GM21381 (cell line): ENCODE measurements around the gene TNNI3.

Source experiments
- ATAC-seq: cut with Tn5 transposase; IDR thresholded peaks from one replicate; pipeline ENCODE4 v1.9.1; 2021; ENCODE audit warnings: mild to moderate bottlenecking, moderate library complexity; ENCODE audit not compliant: unreplicated experiment

TNNI3 gene

DNA sequence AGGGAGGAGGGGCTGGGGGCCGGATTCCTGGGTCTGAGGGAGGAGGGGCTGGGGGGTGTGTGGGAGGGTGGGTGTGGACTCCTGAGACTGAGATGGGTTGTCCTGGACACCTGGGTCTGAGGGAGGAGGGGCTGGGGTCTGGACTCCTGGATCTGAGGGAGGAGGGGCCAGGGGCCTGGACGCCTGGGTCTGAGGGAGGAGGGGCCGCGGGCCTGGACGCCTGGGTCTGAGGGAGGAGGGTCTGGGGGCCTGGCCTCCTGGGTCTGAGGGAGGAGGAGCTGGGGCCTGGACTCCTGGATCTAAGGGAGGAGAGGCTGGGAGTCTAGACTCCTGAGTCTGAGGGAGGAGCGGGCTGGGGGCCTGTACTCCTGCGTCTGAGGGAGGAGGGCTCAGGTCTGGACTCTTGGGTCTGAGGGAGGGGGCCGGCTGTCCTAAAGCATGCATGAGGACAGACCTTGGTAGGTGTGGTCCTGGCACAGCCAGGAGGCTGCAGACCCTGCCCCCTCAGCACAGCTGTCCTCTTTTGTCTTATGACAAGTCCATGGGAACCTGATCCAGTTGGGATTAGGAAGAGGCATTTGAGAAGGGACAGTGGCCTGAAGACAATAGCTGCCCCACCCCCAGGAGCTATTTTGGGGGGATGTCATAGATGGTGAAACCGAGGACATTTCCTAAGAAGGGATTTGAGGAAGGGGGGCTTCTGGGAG lies 9.8 kb downstream of the TNNI3 start:
- no peak for ATAC-seq

DNA sequence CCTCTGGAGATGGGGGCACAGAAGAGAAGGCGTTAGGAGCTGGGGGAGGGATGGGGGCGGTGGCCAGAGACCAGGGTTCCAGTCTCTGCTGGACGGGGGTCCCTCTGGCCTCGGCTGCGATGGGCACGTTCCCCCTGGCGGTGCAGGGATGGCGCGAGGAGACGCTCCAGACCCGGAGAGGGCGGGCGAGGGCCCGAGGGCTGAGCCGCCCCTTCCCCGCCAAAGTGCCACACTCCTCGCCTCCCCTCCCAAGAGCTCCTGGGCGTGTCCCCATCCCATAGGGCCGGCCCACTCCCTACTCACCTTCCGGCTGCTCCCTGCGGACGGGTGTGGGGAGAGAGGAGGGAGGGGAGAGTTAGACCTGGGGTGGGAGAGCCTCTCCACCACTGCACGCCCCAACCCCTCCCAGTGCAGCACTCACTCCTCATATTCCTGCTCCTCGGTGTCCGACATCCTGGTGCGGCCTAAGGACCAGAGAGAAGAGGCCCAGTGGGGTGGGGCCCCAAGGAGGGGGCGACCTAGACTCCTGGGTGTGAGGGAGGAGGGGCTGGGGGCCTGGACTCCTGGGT lies 10.7 kb downstream of the TNNI3 start:
- no peak for ATAC-seq

DNA sequence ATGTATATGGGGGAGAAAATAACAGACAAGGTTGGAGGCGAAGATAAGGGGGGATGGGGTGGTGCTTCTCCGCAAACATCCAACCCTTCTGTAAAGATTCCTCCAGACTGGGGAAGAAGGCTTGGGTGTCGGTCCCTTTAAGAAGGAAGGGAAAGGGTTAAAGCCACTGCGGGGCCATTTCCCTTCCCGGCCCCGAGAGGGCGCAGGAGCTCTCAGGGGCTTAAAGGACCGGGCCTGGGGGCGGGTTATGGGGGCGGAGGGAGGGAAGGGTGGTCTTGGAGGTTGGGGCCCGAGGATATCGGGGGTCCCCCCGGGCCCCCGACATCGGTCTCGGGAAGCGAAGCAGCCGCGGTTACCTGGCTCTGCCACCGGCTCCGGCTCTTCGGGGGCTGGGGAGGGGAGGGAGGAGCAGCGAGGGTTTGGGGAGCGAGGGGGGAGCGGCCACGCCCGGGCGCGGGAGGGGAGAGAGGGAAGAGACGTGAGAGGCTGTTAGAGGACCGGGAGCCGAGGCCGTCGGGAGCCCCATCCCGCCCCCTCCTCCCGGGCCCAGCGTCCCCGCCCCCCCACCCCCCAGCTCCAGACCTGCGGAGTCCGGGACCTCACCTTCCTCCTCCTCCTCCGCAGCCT lies 11.3 kb downstream of the TNNI3 start:
- ATAC-seq, result no peak

DNA sequence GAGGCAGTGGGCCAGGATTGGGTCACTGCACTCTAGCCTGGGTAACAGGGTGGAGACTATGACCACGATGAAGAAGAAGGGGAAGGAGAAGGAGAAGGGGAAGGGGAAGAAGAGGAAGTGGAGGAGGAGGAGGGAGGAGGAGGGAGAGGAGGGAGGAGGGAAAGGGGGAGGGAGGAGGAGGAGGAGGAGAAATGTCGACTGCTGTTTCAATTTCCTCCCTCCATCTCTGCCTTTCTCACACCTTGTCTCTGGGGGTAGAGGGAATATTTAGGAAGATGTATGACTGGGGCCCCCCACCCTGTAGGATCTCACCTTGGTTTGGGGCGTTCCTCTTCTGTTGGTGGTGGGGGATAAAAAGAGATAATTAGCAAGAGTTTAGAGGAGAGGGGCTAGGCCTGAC lies 12.3 kb downstream of the TNNI3 start:
- no peak for ATAC-seq

DNA sequence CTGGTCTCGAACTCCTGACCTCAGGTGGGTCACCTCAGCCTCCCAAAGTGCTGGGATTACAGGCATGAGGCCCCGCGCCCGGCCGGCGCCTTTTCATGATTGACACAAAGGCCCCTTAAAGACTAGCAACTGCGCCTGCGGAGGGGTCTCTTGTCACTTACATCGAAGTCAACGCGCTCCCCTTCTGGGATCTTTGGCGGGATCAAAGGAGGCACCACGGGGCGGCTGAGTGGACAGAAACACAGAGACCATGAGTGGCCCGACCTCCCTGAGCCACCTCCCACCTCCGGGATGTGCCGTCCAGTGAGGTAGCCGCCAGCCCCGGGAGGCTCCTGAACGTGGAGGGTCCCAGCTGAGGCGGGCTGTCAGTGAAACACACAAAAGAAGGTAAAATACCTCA lies 15.8 kb downstream of the TNNI3 start:
- no peak for ATAC-seq

DNA sequence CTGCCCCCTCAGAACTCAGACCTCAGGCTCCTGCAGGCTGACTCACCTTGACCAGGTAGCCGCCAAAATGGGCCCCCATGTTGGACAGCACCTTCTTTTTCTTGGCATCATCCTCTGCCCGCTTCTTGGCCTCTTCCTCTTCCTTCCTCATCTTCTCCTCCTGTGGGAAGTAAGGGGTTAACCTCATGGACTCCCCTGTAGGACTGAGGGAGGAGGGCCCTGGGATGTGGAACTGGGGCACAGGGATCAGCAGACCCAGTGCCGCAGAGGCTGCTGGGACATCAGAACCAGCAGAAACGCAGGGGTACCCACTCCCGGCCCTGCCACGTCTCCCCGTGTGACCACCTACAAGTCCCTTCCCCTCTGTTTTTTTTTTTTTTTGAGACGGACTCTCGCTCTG lies 19.6 kb downstream of the TNNI3 start:
- ATAC-seq, result no peak

DNA sequence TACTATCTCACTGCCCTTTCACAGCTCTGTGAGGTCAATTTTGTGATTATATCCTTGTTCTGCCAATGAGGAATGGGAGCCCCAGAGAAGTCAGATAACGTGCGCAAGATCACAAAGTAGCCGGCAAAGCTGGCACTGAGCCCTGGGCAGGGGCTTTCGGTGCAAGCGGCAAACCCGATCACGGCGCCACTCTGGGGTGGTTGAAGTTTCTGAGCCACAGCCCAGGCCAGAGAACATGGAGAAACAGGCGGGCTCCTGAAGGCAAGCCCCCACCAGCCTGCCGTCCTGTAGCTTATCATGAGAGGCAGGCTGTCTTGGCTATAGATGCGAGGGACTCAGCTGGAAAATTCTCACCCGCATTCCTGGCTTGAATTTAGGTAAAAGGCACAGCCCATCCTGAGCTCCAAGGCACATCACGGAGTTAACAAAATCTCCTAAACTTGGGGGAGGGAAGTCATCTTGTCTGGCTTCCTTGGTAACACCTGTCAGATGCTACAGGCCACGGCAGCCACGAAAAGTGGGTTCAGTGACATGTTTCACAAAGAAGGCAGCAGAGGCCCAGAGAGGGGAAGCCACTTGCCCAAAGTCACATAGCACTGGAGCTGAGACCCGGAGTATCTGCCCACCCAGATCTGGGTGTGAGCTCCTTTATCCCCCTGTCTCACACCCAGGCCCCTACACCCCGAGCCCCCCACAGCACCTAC lies 21.0 kb downstream of the TNNI3 start:
- ATAC-seq, result no peak

DNA sequence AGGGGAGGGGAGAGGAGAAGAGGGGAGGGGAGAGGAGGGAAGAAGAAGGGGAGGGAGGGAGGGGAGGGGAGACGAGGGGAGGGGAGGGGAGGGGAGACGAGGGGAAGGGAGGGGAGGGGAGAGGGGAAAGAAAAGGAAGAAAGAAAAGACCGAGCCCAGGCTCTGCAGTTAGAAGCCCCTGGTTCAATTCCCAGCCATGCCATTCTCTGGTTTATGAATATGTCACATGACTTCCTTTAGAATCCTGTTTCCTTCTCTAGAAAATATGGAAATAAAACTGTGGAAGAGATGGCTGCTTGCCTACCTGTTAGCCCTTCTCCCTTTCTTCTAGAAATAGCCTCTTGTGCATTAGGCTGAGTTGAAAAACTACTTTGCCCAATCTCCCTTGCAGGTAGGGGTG lies 22.8 kb downstream of the TNNI3 start:
- ATAC-seq, result no peak

DNA sequence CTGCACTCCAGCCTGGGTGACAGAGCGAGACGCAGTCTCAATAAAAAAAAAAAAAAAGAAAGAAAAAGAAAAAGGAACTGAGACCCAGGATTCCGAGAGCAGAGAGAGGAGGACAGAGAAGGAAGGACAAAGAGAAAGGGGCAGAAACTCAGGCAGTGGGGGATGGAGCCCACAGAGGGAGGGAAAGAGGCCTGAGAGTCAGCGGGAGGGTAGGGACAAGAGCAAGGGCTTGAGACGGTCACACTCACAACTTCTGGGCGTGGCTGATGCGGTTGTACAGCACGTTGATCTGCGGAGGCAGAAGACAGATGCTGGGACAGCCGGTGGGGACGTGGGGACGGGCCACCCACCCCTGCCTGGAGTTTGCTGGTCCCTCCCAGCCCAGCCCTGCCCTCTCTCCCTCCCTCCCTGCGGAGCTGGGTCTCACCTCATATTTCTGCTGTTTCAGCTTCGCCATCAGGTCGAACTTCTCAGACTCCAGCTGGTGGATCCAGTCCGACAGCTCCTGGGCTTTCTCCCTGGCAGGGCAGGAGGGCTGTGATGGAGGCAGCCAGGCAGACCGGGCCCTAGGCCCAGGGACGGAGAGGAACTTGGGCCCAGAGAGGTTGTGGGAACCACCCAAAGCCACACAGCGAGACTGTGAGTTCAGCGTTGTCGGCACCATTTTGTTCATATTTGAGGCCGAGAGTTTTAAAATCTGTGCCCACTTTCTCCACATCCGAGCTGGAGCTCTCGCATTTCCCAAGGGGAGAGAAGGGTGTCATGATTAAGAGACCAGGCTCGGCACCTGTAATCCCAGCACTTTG lies 23.7 kb downstream of the TNNI3 start:
- ATAC-seq, result no peak

DNA sequence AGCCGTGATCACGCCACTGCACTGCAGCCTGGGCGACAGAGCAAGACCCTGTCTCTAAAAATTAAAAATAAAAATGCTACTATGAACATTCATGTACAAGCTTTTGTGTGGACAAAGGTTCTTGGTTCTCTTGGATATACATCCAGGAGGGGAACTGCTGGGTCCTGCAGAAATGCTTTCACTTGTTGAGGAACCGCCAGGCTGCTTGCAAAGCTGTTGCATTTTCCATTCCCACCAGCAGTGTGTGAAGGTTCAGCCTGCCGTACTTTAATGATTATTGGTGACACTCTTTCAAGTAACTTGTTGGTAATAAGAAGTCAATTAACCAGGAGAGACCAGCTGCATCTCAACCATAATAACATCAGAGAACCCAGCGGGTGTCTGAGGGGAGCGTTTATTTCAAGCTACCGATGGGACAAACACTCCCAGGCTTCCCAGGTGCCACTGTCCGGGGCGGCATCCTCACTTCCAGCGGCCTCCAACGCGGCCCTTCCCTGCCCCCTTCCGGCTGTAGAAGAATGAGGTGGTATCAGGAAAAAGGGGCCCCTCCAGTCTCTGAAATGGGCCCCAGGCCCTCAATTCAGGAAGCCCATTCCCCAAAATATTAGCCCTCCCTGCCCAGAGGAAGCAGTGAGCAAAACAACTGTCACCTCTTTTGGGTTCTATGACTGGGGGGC lies 24.9 kb downstream of the TNNI3 start:
- no peak for ATAC-seq

DNA sequence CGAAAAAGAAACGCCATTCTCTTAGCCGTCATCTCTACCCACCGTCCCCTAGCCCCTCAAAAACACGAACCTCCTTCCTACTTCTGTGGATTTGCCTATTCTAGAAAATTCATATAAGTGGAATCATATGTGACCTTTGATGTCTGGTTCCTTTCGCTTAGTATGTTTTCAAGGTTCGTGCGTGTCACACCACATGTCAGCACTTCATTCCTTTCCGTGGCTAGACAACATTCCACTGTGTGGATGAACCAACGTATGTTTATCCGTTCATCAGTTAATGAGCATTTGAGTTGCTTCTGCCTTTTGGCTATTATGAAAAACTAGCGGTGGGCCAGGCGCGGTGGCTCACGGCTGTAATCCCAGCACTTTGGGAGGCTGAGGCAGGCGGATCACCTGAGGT lies 26.1 kb downstream of the TNNI3 start:
- no peak for ATAC-seq

DNA sequence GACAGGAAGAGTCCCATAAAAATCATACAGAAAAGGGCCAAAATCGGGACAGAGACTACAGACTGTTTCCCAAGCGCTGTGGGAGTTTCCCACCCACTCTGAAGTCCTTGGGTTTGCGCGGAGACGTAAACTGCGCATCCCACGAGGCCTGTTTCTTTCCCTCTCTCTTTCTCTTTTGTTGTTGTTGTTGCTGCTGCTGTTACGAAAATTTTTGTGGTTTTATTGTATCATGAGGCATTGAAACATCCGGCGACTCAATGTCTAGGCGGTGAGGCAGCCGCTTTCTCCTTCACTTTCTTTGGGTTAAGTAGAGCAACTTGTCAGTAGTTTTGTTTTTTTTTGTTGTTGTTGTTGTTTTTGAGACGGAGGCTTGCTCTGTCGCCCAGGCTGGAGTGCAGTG lies 38.5 kb downstream of the TNNI3 start:
- ATAC-seq, result no peak

DNA sequence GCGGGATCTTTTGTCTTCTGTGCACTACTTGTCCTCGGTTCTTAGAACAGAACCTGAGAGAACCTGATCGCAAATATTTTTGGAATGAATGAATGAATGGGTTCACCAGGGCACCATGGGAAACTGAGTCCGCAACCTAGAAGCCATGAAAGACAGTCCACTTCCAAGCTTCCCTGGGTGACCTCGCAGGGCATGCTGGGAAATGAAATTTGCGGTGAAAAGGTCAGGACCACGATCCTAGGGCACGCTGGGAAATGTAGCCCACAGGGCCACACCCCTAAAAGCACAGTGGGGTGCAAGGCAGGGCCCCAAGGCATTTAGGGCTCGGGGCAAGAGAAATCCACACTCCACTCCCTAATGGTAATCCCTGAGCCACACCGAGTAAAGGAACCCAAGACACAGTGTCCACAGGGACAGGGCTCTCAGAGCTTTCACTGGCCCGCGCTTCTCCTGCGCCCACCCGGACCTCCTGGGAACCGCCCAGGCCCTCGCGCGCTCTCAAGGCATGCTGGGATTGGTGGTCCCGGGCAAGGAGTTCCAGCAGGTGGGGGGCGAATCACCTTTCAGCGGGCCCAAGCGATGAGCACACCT lies 39.0 kb downstream of the TNNI3 start:
- ATAC-seq, result no peak

DNA sequence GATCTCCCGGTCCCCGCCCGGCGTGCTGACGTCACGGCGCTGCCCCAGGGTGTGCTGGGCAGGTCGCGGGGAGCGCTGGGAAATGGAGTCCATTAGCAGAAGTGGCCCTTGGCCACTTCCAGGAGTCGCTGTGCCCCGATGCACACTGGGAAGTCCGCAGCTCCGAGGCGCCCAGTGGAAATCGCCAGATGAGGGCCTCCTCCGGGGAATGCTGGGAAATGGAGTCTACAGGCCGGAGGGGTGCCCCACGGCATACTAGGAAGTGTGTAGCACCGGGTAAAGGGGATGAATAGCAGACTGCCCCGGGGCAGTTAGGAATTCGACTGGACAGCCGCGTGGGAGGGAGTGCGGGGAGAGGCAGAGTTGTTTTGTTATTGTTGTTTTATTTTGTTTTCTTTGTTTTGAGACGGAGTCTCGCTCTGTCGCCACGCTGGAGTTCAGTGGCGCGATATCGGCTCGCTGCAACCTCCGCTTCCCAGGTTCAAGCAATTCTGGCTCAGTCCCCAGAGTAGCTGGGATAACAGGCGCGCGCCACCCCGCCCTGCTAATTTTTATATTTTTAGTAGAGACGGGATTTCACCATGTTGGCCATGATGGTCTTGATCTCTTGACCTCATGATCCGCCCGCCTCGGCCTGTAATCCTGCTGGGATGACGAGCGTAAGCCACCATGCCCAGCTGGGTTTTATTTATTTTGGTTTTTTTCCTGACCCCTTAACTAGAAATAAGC lies 39.7 kb downstream of the TNNI3 start:
- ATAC-seq, result peak; percentile 86

DNA sequence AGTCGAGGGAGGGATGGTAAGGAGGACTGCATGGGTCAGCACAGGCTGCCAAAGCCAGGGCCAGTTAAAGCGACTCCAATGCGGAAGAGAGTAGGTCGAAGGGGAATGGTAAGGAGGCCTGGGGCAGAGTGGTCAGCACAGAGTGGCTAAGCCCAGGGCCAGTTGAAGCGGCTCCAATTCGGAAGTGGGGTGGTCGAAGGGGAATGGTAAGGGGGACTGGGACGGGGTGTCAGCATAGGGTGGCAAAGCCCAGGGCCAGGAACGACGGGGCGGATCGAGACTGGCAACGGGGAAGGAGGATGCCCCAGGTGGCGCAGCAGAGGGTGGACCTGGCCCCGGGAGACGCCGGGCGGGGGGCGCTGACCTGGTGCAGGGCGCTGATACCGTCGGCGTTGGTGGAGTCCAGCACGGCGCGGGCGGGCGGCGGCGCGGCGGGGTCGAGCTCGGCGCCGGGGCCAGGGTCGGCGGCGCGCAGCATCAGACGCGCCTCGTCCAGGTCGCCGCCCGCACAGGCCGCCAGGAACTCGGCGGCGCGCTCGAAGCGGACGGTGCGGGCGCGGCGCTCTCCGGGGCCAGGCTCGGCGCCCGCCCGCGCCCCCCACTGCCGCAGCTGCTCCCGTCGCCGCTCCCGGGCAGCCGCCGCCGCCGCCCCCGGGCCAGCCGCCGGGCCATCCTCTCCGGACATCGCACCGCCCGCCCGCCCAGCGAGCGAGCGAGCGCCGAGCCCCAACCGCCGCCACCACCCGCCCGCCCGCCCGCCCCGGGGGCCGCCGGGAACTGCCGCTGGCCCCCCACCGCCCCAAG lies 40.5 kb downstream of the TNNI3 start, which contains the start of gene PPP1R12C:
Gene PPP1R12C (minus strand): TSS at position 779 of the 804 bp plus-strand sequence. CDS start 94 bp downstream, at position 685.
- ATAC-seq, result peak; percentile 13

DNA sequence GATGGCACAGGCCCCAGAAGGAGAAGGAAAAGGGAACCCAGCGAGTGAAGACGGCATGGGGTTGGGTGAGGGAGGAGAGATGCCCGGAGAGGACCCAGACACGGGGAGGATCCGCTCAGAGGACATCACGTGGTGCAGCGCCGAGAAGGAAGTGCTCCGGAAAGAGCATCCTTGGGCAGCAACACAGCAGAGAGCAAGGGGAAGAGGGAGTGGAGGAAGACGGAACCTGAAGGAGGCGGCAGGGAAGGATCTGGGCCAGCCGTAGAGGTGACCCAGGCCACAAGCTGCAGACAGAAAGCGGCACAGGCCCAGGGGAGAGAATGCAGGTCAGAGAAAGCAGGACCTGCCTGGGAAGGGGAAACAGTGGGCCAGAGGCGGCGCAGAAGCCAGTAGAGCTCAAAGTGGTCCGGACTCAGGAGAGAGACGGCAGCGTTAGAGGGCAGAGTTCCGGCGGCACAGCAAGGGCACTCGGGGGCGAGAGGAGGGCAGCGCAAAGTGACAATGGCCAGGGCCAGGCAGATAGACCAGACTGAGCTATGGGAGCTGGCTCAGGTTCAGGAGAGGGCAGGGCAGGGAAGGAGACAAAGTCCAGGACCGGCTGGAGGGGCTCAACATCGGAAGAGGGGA lies 41.2 kb downstream of the TNNI3 start:
- ATAC-seq, result peak; percentile 9

DNA sequence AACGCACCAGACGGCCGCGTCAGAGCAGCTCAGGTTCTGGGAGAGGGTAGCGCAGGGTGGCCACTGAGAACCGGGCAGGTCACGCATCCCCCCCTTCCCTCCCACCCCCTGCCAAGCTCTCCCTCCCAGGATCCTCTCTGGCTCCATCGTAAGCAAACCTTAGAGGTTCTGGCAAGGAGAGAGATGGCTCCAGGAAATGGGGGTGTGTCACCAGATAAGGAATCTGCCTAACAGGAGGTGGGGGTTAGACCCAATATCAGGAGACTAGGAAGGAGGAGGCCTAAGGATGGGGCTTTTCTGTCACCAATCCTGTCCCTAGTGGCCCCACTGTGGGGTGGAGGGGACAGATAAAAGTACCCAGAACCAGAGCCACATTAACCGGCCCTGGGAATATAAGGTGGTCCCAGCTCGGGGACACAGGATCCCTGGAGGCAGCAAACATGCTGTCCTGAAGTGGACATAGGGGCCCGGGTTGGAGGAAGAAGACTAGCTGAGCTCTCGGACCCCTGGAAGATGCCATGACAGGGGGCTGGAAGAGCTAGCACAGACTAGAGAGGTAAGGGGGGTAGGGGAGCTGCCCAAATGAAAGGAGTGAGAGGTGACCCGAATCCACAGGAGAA lies 42.0 kb downstream of the TNNI3 start:
- no peak for ATAC-seq
